H1 (cell line): ENCODE results near the gene KRTAP12-2. TPM values are rescaled to one million over a fixed set of nuclear protein-coding genes. Genes with fewer than 3 reads are reported as not detected.
"Not testable (repeated sequence)": the region's sequence is repeated elsewhere in the genome, so short reads cannot be mapped to it uniquely, and the experiment has no call there.

ENCODE experiments used
- CTCF ChIA-PET: fragments of 300-600 bp; sonication (Branson Sonifier 250); formaldehyde crosslinking; loops from one replicate; lab custom pipeline; 2021; ENCODE audit not compliant: partially characterized antibody; lab: Charles Lee
- POLR2A ChIA-PET: fragments of 300-600 bp; sonication (Branson Sonifier 250); formaldehyde crosslinking; loops from one replicate; lab custom pipeline; 2021; ENCODE audit warnings: inconsistent platforms; ENCODE audit not compliant: partially characterized antibody; lab: Charles Lee
- DNase-seq, 2 experiments: peaks; one replicate each; pipeline versions ENCODE4 v3.0.0 to v3.0.0-alpha.2; 2010 to 2022; ENCODE audit warnings: low spot score in 2 of 2, low read depth in 1 of 2, mixed read lengths in 1 of 2
- FAIRE-seq: peaks from 2 replicates; lab custom pipeline; 2011; peaks lifted over from hg19 to GRCh38; lab: Jason Lieb, UNC
- H2AFZ ChIP-seq: 2 replicates; pipeline ENCODE4 v1.8.1; 2012; ENCODE audit warnings: low read length, inconsistent platforms
- H2AK5ac ChIP-seq: 2 replicates; pipeline ENCODE4 v1.6.1; 2013; ENCODE audit warnings: low read depth, low read length
- H2BK120ac ChIP-seq: replicated peaks from 2 replicates; pipeline ENCODE3; 2013; ENCODE audit warnings: low read depth, low read length, inconsistent platforms
- H2BK12ac ChIP-seq: 2 replicates; pipeline ENCODE4 v1.6.1; 2013; ENCODE audit warnings: low read depth, low read length
- H2BK15ac ChIP-seq: 2 replicates; pipeline ENCODE4 v1.6.1; 2013; ENCODE audit warnings: low read length
- H2BK20ac ChIP-seq: 2 replicates; pipeline ENCODE4 v1.6.1; 2013; ENCODE audit warnings: low read length
- H2BK5ac ChIP-seq: 2 replicates; pipeline ENCODE4 v1.6.1; 2013; ENCODE audit warnings: low read depth, low read length
- H3K14ac ChIP-seq: 2 replicates; pipeline ENCODE4 v1.6.1; 2013; ENCODE audit warnings: inconsistent platforms; ENCODE audit not compliant: insufficient read length
- H3K18ac ChIP-seq: 2 replicates; pipeline ENCODE4 v1.6.1; 2013; ENCODE audit warnings: low read length; ENCODE audit errors: extremely low read depth
- H3K23ac ChIP-seq: 2 replicates; pipeline ENCODE4 v1.6.1; 2013; ENCODE audit warnings: inconsistent platforms; ENCODE audit not compliant: insufficient read length
- H3K23me2 ChIP-seq: 2 replicates; pipeline ENCODE4 v1.6.1; 2013; ENCODE audit warnings: low read depth, low read length
- H3K27ac ChIP-seq: 2 replicates; pipeline ENCODE4 v1.6.1; 2011; ENCODE audit warnings: low read depth, low read length, inconsistent platforms
- H3K27me3 ChIP-seq, 4 experiments: replicated peaks in 1 of 4; 1 replicate in 1 of 4; 2 replicates in 3 of 4; pipeline versions ENCODE4 v1.6.1 to v1.8.1; 2011 to 2013; ENCODE audit warnings: low read length in 3 of 4, mild to moderate bottlenecking in 3 of 4, inconsistent platforms in 2 of 4, mixed read lengths in 2 of 4, moderate library complexity in 1 of 4; ENCODE audit not compliant: control insufficient read depth in 3 of 4, insufficient read depth in 3 of 4; ENCODE audit errors: extremely low read depth in 1 of 4
- H3K36me3 ChIP-seq, 4 experiments: 2 replicates each; pipeline versions ENCODE4 v1.6.1 to v1.8.1; 2011 to 2013; ENCODE audit warnings: mild to moderate bottlenecking in 4 of 4, low read length in 3 of 4, moderate library complexity in 2 of 4, control low read depth in 1 of 4, inconsistent platforms in 1 of 4; ENCODE audit not compliant: insufficient read depth in 4 of 4, control insufficient read depth in 2 of 4
- H3K4ac ChIP-seq: replicated peaks from 2 replicates; pipeline ENCODE3; 2013; ENCODE audit warnings: low read length, low read depth, mixed read lengths, inconsistent platforms; ENCODE audit not compliant: insufficient read length
- H3K4me1 ChIP-seq, 4 experiments: replicated peaks in 1 of 4; 1 replicate in 1 of 4; 2 replicates in 3 of 4; pipeline versions ENCODE4 v1.6.1 to v1.8.1; 2011 to 2013; ENCODE audit warnings: low read length in 3 of 4, inconsistent platforms in 2 of 4, mixed read lengths in 1 of 4; ENCODE audit not compliant: insufficient read depth in 4 of 4, control insufficient read depth in 3 of 4
- H3K4me2 ChIP-seq, 2 experiments: 2 replicates each; pipeline versions ENCODE4 v1.6.1 to v1.8.1; 2011 to 2013; ENCODE audit warnings: low read depth in 2 of 2, low read length in 2 of 2, control low read depth in 1 of 2, inconsistent platforms in 1 of 2, mild to moderate bottlenecking in 1 of 2; ENCODE audit not compliant: insufficient read depth in 1 of 2
- H3K4me3 ChIP-seq, 4 experiments: fragments of 200-600, 300-600 bp in 1 of 4; sonication (generic), shearing (Covaris generic), sonication (Bioruptor Twin) in 1 of 4; 2 replicates each; pipeline versions ENCODE4 v1.5.1 to v1.8.1; 2011 to 2016; ENCODE audit warnings: low read length in 4 of 4, low read depth in 3 of 4, control low read depth in 2 of 4, inconsistent platforms in 2 of 4, mild to moderate bottlenecking in 2 of 4, mixed read lengths in 1 of 4, moderate library complexity in 1 of 4; ENCODE audit not compliant: insufficient read depth in 2 of 4; ENCODE audit errors: extremely low read depth in 1 of 4
- H3K56ac ChIP-seq: replicated peaks from 2 replicates; pipeline ENCODE3; 2013; ENCODE audit warnings: low read depth, mild to moderate bottlenecking, mixed read lengths, low read length, inconsistent platforms; ENCODE audit not compliant: insufficient read length
- H3K79me1 ChIP-seq: 2 replicates; pipeline ENCODE4 v1.6.1; 2013; ENCODE audit warnings: low read depth, low read length, control low read depth
- H3K79me2 ChIP-seq, 2 experiments: 2 replicates each; pipeline versions ENCODE4 v1.6.1 to v1.8.1; 2012 to 2013; ENCODE audit warnings: low read length in 2 of 2, mild to moderate bottlenecking in 2 of 2, inconsistent platforms in 1 of 2; ENCODE audit not compliant: insufficient read depth in 2 of 2, control insufficient read depth in 1 of 2
- H3K9ac ChIP-seq, 4 experiments: replicated peaks in 1 of 4; 1 replicate in 1 of 4; 2 replicates in 3 of 4; pipeline versions ENCODE4 v1.6.1 to v1.8.1; 2011 to 2013; ENCODE audit warnings: low read depth in 3 of 4, low read length in 3 of 4, control low read depth in 2 of 4, mild to moderate bottlenecking in 2 of 4, moderate library complexity in 2 of 4, inconsistent platforms in 1 of 4; ENCODE audit errors: extremely low read depth in 1 of 4
- H3K9me3 ChIP-seq, 2 experiments: 2 replicates each; pipeline versions ENCODE4 v1.6.1 to v1.8.1; 2012 to 2013; ENCODE audit warnings: mild to moderate bottlenecking in 2 of 2, moderate library complexity in 2 of 2, control low read depth in 1 of 2, inconsistent platforms in 1 of 2, low read depth in 1 of 2, low read length in 1 of 2, mixed read lengths in 1 of 2; ENCODE audit not compliant: insufficient read depth in 2 of 2
- H4K20me1 ChIP-seq, 2 experiments: replicated peaks in 1 of 2; 2 replicates each; pipeline versions ENCODE3 to v1.8.1; 2011 to 2013; ENCODE audit warnings: inconsistent platforms in 2 of 2, low read length in 2 of 2, mild to moderate bottlenecking in 1 of 2; ENCODE audit not compliant: insufficient read depth in 2 of 2, control insufficient read depth in 1 of 2
- H4K5ac ChIP-seq: 2 replicates; pipeline ENCODE4 v1.6.1; 2013; ENCODE audit warnings: low read length, low read depth, mixed read lengths, inconsistent platforms; ENCODE audit not compliant: insufficient read length
- H4K8ac ChIP-seq: 2 replicates; pipeline ENCODE4 v1.8.0; 2013; ENCODE audit warnings: mild to moderate bottlenecking, moderate library complexity, low read length, inconsistent platforms; ENCODE audit not compliant: insufficient read depth; ENCODE audit errors: extremely low read depth
- H4K91ac ChIP-seq: replicated peaks from 2 replicates; pipeline ENCODE3; 2013; ENCODE audit warnings: low read length, mixed read lengths, inconsistent platforms; ENCODE audit not compliant: insufficient read length
- MAX ChIP-seq: IDR thresholded peaks from 2 replicates; pipeline ENCODE4 v1.6.1; 2012; ENCODE audit warnings: inconsistent platforms
- USF2 ChIP-seq: IDR thresholded peaks from 2 replicates; pipeline ENCODE4 v1.6.1; 2011; ENCODE audit warnings: low read length, improper control_type of control experiment
- WGBS, 2 experiments: shearing (Covaris generic) in 1 of 2; methylation state at CpG; one replicate each; pipeline versions ENCODE4 v1.1.6 to v1.1.7; 2013 to 2015; ENCODE audit warnings: low lambda C conversion rate in 2 of 2, mixed read lengths in 2 of 2, inconsistent platforms in 1 of 2, low coverage in 1 of 2, missing lambda C conversion rate in 1 of 2; ENCODE audit not compliant: insufficient replicate concordance in 2 of 2, insufficient coverage in 1 of 2, insufficient read length in 1 of 2; ENCODE audit errors: extremely low coverage in 1 of 2, missing lambda C conversion rate in 1 of 2; 5-methylcytosine and 5-hydroxymethylcytosine counted together
- polyA plus RNA-seq, 7 experiments: library from polyadenylated mRNA; depleted of rRNA in 3 of 7; stranded (reverse) in 5 of 7; unstranded in 2 of 7; fragments of >200 nt in 5 of 7; fragments of 200-250 nt in 2 of 7; gene quantifications; 1 replicate in 5 of 7; 2 replicates in 1 of 7; 4 replicates in 1 of 7; pipeline versions ENCODE4 v1.2.1 to v1.2.3, GENCODE V29; 2011 to 2013; ENCODE audit warnings: missing spikeins in 2 of 7, mixed read lengths in 2 of 7
- total RNA-seq: library from RNA; stranded (reverse); fragmentation: NEBNext Ultra II Directional; extraction: Animal tissue kit (Norgen Biotek cat#: 25700); gene quantifications from 2 replicates; pipeline ENCODE4 v1.2.1, GENCODE V29; 2021

KRTAP12-2 gene
- total and polyA plus RNA-seq, 2 of the 8 experiments (the other 6 are each of a cell fraction or from before 2014, with no cell fraction given) = 0.50 TPM; not detected in 1

GRCh38 chr21:44661567-44661966 is 5.2 kb downstream of the KRTAP12-2 start:
- H4K8ac ChIP-seq, H2BK5ac ChIP-seq, H2AFZ ChIP-seq, H3K56ac ChIP-seq, H3K18ac ChIP-seq, H3K36me3 ChIP-seq, H3K79me1 ChIP-seq, H3K4me3 ChIP-seq, H3K23me2 ChIP-seq, H3K9me3 ChIP-seq, H2BK20ac ChIP-seq, H4K91ac ChIP-seq, H3K4ac ChIP-seq, H3K27ac ChIP-seq, H3K14ac ChIP-seq, H2BK12ac ChIP-seq, H4K20me1 ChIP-seq, H2BK120ac ChIP-seq, H3K79me2 ChIP-seq, H2BK15ac ChIP-seq, H2AK5ac ChIP-seq, H3K27me3 ChIP-seq, H3K4me1 ChIP-seq, H3K9ac ChIP-seq, H3K23ac ChIP-seq, POLR2A ChIA-PET: not testable (repeated sequence)
- FAIRE-seq (peak; percentile 55), DNase-seq (peak; percentile 10 to 53)
- peak overlapping the region in 1 of 2 experiments; percentile 37; a peak in 1 of 4 replicates for H3K4me2 ChIP-seq
- CTCF ChIA-PET = interaction anchor here (1.3 kb wide), 1 partner anchor 45 kb away, joined by 3 read pairs; no protein-coding TSS in a partner anchor
- 62% methylated on average over 7 of the region's 7 CpGs; no CpG with 5 or more reads in 1 of the 2 experiments for WGBS, 2 experiments
- peak; percentile 64 for TF ChIP-seq USF2
- peak; percentile 69 for TF ChIP-seq MAX
- H4K5ac ChIP-seq = peak overlapping the region; percentile 9
